Activated CD4-positive, CD25-positive, alpha-beta regulatory T cell treated with anti-CD3 and anti-CD28 coated beads, Interleukin-2, amount 50 U/mL, for 16 hours (primary cell): ENCODE measurements around the gene CTTN.
"Not testable (repeated sequence)": the region's sequence is repeated elsewhere in the genome, so short reads cannot be mapped to it uniquely, and the experiment has no call there.

Experiments
- DNase-seq: peaks from one replicate; pipeline ENCODE4 v3.0.0-alpha.2; 2020; ENCODE audit warnings: low read depth, low spot score

The CTTN gene

DNA sequence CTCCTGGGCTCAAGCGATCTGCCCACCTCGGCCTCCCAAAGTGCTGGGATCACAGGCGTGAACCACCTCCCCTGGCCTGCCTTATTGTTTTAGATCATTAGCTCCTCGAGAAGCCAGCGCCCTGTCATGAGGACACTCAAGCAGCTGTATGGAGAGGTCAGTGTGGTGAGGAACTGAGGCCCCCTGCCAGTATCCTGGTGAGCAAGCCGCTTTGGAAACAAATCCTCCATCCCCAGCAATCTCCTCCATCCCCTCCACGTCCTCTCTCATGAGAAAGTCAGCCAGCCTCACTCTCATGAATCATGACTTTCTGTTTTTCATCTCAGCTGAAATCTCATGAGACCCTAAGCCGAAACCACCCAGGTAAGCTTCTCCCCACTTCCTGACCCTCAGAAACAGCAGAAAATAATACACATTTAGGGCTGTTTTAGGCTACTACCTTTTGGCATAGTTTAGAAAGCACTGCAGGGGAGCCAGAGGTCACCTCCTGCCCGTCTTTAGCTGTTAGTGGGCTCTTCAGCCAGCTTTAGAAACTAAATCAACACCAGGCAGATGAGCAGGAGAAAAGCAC lies 56.0 kb downstream of the CTTN start:
- no peak for DNase-seq

DNA sequence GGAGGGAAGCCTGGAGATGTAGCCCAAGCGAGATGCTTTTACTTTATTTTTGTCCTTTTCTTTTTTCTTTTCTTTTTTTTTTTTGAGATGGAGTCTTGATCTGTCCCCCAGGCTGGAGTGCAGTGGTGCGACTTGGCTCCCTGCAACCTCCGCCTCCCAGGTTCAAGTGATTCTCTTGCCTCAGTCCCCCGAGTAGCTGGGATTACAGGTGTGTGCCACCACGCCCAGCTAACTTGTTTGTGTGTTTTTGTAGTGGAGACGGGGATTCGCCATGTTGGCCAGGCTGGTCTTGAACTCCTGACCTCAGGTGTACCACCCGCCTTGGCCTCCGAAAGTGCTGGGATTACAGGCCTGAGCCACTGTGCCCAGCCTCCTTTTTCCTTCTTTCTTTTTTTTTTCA lies 56.5 kb downstream of the CTTN start:
- DNase-seq, result not testable (repeated sequence)

DNA sequence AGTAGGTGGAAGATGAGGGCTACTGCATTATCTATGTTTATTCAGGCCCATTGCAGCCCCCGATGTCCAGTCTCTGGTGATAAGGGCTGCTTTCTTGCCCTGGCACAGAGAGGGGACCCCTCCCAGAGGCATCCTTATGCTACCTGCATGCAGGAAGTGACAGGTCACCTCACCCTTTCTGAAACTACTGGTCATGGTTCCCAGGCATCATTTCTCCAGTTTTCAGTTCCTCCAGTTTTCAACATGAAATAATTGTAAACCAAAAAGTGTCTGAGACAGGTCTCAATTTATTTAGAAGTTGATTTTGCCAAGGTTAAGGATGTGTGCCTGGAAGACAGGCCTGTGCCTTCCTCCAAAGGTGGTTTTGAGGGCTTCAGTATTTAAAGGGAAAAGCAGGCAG lies 57.0 kb downstream of the CTTN start:
- no peak for DNase-seq

DNA sequence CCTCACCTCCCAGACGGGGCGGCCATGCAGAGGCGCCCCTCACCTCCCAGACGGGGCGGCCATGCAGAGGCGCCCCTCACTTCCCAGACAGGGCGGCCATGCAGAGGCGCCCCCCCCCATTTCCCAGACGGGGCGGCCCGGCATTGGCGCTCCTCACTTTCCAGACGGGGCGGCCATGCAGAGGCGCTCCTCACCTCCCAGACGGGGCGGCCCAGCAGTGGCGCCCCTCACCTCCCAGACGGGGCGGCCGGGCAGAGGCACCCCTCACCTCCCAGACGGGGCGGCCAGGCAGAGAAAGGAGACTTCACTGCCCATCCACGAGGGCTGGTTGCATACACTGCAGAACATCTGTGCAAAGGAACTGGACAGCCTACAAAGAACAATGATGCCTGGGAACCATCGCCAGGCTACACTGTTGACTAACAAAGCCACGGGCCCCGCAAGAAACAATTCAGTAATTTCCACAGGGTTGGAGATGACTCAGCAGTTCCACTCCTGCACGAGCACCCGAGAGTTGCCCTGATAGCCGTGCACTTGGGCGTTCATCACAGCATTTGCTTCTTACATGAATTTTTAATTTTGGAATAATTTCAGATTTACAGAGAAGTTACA lies 58.7 kb downstream of the CTTN start:
- no peak for DNase-seq

GRCh38 chr11:70458736-70459135 lies 60.4 kb downstream of the CTTN start:
- no peak for DNase-seq

DNA sequence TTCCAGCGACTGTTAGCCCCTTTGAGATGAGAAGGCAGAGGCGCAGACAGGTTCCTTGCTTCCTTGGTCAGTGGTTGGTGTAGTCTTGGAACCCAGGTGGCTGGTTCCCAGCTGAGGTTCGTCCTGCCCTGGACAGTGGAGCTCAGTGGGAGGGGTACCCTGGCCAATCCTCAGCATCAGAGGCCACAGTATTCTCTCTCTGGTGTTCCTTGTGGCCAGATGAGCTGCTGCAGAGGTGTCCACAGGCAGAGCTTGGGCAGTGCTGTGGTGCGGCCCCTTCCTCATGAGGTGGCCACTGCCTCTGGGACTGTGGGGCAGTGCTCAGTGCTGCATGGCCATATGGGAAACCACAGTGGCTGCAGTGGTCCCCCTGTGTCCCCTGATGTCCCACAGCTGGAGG lies 61.8 kb downstream of the CTTN start:
- DNase-seq, result no peak

- DNase-seq, result no peak
These were observed 62.6 kb downstream of the CTTN start for GRCh38 chr11:70460964-70461363.

GRCh38 chr11:70462818-70463477 lies 64.6 kb downstream of the CTTN start:
- no peak for DNase-seq

GRCh38 chr11:70463478-70464255 lies 65.3 kb downstream of the CTTN start:
- DNase-seq, result no peak

DNA sequence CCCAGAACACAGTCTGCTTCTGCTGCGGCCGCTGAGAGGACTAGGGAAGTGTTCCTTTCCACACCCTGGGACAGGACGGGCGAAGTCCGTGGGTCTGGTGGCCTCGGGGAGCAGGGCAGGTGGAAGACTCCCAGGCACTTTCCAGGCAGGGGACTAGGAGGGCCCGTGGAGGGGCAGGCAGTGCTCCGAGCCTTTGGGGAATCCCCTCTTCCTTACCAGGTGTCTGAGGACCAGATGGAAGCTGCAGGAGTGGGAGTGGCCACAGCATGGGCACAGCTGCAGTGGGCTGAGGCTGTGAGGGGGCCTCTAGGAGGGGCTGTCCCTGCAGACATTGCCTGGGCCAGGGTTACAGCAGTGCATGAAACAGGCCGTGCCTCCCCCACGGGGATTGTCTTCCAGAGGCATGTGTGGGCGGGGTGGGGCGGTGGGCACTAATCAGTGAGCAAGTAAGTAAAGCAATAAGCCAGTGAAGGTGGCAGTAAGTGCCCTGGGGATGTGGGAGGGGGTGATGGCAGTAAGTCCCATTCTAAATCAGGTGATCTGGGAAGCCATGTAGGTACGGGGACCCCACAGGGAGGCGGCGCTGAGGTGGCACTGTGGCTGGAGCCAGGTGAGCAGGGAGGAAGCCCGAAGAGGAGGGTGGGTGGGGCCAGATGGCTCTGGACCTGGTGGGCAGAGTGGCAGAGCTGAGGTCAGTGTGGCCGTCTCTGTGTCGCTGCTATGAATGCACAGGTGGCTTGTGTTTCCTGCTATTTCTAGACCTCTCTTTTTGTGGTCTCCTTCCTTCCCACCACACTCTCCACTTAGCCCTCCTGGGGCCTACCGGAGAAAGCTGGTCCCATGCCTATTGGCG lies 66.4 kb downstream of the CTTN start:
- DNase-seq, result no peak

DNA sequence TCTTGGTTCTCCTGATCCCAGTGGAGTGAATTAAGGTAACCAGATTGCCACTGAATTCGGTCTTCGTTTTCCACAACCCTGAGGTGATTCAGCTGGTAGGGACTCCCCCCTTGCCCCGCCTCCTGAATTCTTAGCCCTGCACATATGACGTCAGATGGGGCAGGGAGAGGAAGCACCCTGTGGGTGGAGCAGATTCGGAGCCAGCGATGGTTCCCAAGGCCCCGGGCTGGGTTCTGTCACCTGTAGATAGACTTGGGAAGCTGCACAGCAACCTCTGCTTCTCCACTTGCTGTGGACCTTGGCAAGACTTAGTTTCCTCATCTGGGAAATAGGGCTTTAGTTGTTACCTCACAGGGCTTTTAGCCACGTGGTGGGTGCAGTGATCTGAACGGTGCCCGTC lies 67.8 kb downstream of the CTTN start:
- no peak for DNase-seq

DNA sequence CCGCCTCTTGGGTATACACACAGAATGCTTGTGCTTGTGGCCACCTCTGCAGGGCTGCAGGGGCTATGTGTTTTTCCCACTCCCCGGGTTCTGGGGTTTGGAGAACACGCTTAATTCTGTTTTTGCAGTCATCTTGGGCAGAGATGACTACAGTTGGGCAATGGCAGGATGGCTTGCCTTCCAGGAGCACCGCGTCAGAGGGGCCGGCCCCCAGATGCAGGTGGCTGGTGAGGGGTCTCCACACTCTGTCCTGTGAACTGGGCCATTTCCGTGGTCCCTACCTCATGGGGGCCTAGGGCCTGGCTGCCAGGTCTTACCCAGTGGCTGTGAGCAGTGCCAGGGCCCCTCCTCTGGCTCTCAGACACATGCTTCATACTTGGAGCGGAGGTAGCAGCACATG lies 68.3 kb downstream of the CTTN start:
- DNase-seq, result no peak

- DNase-seq, result no peak
These were observed 69.1 kb downstream of the CTTN start for GRCh38 chr11:70467201-70468085.

- DNase-seq, result no peak
These were observed 70.2 kb downstream of the CTTN start for GRCh38 chr11:70468256-70469195.

- DNase-seq, result no peak
These were observed 71.8 kb downstream of the CTTN start for GRCh38 chr11:70470127-70470526.

DNA sequence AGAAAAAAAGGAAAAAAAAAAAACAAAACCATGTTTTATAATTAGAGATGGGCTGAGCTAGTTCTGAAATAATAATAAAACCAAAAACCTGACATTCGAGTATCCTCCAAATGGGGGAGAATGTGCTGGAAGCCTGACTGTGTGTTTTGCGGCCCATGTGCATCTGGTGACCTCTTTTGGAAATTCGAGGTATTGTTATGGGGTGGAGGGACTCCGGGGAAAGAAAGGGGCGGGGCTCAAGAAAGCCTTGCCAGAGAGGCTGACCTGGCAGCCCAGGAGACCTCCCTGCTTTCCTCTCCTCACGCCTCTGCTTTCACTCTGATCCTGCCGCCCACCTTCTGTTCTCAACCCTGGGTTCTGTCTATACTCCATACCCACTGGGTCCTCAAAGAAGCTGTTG lies 72.9 kb downstream of the CTTN start:
- no peak for DNase-seq

DNA sequence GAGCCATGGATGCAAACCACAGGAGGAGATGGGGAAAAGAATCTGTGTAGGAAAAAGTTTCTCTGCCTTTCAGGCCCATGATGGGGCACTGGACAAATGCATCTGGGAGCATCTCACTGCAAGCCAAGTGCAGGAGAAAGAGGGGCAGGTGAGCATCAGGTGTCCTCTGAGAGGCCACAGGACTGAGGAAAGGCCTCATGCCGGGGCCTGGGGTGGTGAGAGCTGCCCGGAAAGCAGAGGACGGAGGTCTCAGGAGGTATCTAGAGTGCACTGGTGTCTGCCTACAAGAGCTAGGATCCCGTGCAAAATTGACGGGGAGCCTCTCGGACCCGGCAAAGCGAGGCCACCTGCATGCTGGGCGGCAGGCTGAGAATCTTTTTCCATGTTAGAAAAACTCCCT lies 73.9 kb downstream of the CTTN start:
- no peak for DNase-seq

GRCh38 chr11:70473186-70473872 lies 75.0 kb downstream of the CTTN start:
- no peak for DNase-seq
